Mesodermal cell (in vitro differentiated cells): ENCODE data around the gene PAPPA.

Experiments
- H3K27ac ChIP-seq: 2 replicates; pipeline ENCODE4 v1.7.0; 2013; ENCODE audit warnings: mild to moderate bottlenecking, low read depth, low read length, moderate library complexity; ENCODE audit not compliant: severe bottlenecking
- H3K36me3 ChIP-seq: 2 replicates; pipeline ENCODE4 v1.7.1; 2013; ENCODE audit warnings: mild to moderate bottlenecking, low read length, moderate library complexity; ENCODE audit not compliant: control insufficient read depth, insufficient read depth
- H3K4me1 ChIP-seq: one replicate; pipeline ENCODE4 v1.7.1; 2013; ENCODE audit warnings: mild to moderate bottlenecking, low read length; ENCODE audit not compliant: insufficient read depth, control insufficient read depth, poor library complexity, severe bottlenecking
- H3K4me3 ChIP-seq: 2 replicates; pipeline ENCODE4 v1.7.0; 2013; ENCODE audit warnings: low read length, control low read depth, mild to moderate bottlenecking; ENCODE audit not compliant: insufficient read depth, poor library complexity, severe bottlenecking; ENCODE audit errors: extremely low read depth
- H3K9me3 ChIP-seq: 2 replicates; pipeline ENCODE4 v1.7.1; 2013; ENCODE audit warnings: mild to moderate bottlenecking, low read length, moderate library complexity; ENCODE audit not compliant: control insufficient read depth
- WGBS, 2 experiments: methylation state at CpG; one replicate each; pipeline ENCODE4 v1.1.5; 2013; ENCODE audit warnings: missing lambda C conversion rate in 2 of 2; ENCODE audit not compliant: insufficient coverage in 2 of 2; 5-methylcytosine and 5-hydroxymethylcytosine counted together

PAPPA gene

DNA sequence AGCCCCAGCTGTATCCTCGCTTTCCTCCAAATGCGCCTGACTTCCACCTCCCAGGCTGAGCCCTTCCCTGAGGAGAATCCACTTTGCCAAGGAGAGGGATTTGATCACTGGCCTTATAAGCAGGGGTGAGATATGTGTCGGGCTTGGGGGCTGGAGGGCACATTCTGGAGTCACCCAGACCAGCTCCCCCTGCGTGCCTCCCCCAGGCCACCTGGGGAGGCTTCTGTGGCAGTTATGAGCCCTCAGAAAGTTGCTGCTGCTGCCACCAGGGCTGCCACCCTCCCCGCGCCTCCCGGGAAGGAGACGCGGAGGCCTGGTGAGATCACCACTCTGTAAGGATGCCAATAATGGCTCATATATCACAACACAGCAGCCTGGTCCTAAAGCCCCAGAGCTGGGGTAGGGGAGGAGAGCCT lies 211.5 kb downstream of the PAPPA start:
- peaks cover 90% of the 10 kb centered on the region for H3K36me3 ChIP-seq
- no peaks in the 10 kb centered on the region for H3K4me1 ChIP-seq
- H3K27ac ChIP-seq: no peak overlapping the region
- 89% methylated on average over 4 of the region's 9 CpGs; no CpG with 5 or more reads in 1 of the 2 experiments for WGBS, 2 experiments
- no peak overlapping the region for H3K4me3 ChIP-seq
- no peaks in the 10 kb centered on the region for H3K9me3 ChIP-seq

DNA sequence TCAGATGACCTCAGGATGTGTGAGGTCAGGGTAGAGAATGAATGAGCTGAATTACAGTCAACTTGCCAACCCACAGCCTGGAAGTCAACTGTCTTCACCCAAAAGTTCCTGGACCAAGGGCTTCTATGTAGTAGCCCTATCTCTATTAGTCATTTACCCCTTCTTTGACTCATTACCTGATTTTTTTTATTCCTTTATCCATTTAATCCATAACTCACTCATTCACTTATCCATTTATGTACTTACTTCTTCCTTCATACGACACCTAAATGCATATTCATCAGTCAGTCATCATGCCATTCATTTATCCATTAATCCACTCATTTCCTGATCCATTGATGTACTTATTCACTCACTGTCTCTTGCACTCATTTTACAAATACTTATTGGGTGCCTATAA lies 212.7 kb downstream of the PAPPA start:
- peaks cover 90% of the 10 kb centered on the region for H3K36me3 ChIP-seq
- WGBS, 2 experiments: 96 to 100% methylated on average over 1 of the region's 1 CpG
- no peak overlapping the region for H3K4me3 ChIP-seq
- H3K27ac ChIP-seq: no peak overlapping the region
- H3K4me1 ChIP-seq: no peaks in the 10 kb centered on the region
- H3K9me3 ChIP-seq: no peaks in the 10 kb centered on the region

DNA sequence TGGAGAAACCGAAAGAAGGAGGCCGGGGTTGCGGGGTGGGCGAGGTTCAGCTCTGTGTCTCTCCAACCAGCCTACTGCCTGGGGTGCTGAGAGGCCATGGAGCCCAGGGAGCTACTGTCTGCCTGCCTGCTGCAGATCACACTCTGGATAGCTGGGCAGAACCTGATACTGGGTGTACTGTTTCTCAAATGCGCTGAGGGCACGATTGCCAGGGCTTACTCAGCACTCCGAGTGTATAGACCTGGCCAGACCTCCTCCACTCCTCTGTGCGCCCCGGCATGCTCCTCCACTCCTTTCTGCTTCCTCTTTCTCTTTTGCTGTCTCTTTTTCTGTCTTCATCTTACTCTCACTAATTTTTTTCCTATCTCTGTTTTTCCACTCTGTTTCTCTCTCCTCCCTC lies 215.1 kb downstream of the PAPPA start:
- no peaks in the 10 kb centered on the region for H3K9me3 ChIP-seq
- no peak overlapping the region for H3K27ac ChIP-seq
- H3K4me1 ChIP-seq: no peaks in the 10 kb centered on the region
- peaks cover 80% of the 10 kb centered on the region for H3K36me3 ChIP-seq
- no peak overlapping the region for H3K4me3 ChIP-seq
- 84 to 97% methylated on average over 9 of the region's 9 CpGs for WGBS, 2 experiments

DNA sequence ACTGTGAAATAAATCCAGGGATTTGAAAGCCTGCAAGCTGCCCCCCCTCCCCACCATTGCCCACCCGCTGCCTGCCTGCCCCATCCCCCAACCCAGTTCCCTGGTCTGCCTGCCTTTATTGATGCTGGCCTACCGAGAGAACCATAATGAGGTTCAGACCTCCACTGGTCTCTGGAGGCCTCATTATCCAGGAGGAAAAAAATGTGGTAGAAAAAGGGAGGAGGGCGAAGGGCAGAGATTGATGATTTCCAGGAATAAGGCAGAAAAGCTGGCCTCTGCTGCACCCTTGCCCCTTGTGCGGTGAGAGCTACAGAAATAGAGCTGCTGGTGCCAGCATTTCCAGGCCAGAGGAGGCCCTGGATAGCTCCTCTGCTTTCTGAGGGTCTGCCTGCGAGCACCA lies 216.1 kb downstream of the PAPPA start:
- Histone ChIP-seq H3K9me3 (no peaks in the 10 kb centered on the region), H3K4me3 (no peak overlapping the region), H3K36me3 (peaks cover 80% of the 10 kb centered on the region), H3K27ac (no peak overlapping the region), H3K4me1 (no peaks in the 10 kb centered on the region)
- WGBS, 2 experiments: 78 to 93% methylated on average over 3 to 4 of the region's 5 CpGs

DNA sequence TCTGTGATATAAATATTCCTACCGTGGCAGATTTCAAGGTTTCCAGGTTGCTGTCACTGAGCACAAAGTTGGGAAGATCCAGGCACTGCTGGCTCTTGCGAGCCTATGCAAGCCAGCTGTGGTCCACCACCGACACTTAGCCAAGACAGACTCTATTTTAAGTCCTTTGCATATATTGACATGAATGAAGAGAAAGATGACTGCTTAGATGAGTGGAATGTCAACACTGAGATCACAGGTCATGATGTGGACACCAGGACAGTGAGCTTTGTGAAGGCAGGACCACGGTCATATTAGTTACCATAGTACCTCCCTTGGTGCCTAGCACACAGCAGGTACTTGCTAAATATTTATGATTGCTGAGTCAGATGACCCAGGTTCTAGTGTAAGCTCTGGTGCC lies 217.0 kb downstream of the PAPPA start:
- Histone ChIP-seq H3K27ac (no peak overlapping the region), H3K36me3 (peaks cover 83% of the 10 kb centered on the region), H3K9me3 (no peaks in the 10 kb centered on the region), H3K4me1 (no peaks in the 10 kb centered on the region), H3K4me3 (no peak overlapping the region)
- 94 to 95% methylated on average over 3 to 4 of the region's 4 CpGs for WGBS, 2 experiments

DNA sequence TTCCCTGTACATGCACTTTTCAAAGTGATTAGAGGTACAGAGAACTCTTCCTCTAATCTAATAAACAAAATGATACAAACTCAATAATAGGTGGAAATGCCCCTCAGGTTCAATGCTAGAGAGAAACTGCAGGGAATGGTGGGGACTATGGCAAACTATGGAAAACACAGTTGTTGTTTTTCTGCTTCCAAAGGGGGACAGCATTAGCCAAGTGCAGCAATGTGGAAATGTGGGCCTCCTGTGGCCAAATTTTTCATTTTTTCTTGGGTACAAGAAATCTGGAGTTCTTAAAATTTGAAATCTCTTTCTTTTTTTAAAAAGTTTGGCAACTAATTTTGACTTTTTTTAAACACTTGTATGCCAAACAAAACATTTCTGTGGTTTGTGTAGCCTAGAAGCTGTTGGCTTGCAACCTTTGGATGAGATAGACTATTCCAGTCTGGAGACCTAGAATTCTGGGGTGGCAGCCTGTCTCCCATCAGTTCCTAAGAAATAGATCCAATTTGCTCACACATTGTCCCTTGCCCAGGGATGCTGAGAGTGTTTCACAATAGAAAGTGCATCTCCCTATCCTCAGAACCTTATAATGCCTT lies 218.6 kb downstream of the PAPPA start:
- H3K4me3 ChIP-seq: no peak overlapping the region
- peaks cover 4% of the 10 kb centered on the region for H3K4me1 ChIP-seq
- no peaks in the 10 kb centered on the region for H3K9me3 ChIP-seq
- H3K27ac ChIP-seq: no peak overlapping the region
- peaks cover 72% of the 10 kb centered on the region for H3K36me3 ChIP-seq

DNA sequence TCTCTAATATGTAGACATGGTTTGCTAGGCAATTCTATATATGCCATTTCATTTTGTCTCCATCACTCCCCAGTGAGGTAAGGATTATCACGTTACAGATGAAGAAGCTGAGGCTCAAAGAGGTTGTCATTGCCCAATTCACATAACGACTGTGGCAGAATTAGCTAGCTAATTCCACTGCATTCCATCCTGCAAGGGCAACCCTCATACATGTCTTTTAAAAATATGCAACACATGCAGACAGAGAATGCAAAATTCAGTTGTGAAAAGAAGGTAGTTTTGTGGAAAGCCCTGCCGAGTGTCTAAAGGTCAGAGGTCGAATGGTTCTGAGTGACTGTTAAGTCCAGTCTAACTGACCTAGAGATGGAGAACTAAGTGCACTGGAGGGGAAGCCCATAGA lies 219.2 kb downstream of the PAPPA start:
- WGBS, 2 experiments: 94 to 100% methylated on average over 2 to 4 of the region's 4 CpGs
- Histone ChIP-seq H3K4me3 (no peak overlapping the region), H3K36me3 (peaks cover 71% of the 10 kb centered on the region), H3K27ac (no peak overlapping the region), H3K9me3 (no peaks in the 10 kb centered on the region), H3K4me1 (peaks cover 10% of the 10 kb centered on the region)

DNA sequence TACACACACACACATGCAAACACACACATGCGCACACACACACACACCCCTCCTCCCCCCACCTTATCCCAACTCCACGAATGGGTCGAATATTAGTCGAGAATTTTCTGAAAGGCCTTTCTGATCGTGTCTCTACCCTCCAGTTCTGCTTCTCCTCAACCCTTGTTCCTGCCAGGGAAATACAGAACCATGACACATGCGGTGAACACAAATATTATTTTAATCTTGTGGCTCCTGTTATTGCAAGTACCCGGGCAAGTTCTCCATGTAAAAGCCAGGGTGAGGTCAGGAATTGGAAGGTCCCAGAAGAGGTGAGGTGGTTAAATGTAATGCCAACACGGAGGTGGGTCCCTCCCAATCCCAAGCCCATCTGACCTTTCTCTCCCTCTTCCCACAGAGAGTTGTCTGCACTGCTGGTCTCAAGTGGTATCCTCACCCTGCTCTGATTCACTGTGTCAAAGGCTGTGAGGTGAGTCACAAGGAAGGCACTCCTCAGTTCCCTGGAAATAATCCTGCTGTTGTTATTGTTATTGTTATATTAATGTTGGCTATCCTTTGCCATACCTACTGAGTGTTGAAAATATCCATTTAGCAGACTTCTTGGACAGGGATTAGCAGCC lies 223.7 kb downstream of the PAPPA start:
- H3K27ac ChIP-seq: no peak overlapping the region
- peaks cover 16% of the 10 kb centered on the region for H3K4me1 ChIP-seq
- WGBS, 2 experiments: 77 to 90% methylated on average over 3 to 6 of the region's 8 CpGs
- H3K36me3 ChIP-seq: peaks cover 83% of the 10 kb centered on the region
- H3K4me3 ChIP-seq: no peak overlapping the region
- no peaks in the 10 kb centered on the region for H3K9me3 ChIP-seq

DNA sequence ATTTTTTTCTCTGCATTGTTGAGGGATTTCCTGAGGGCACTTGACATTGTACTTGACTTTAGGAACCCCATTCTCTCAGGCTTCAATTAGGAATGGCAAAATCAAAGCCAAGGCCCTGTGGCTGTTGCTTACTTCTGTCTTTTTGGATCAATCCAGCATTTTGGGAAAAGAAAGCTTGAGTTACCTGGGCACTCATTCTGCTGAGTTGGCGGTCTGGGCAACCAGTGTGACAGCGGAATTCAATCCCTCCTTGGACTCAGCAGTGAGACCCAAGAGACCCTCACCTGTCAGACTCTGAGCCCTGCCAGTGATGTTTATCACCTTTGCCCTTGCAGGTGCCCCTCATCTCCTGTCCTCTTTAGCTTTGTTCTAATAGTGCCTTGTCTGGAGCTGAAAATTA lies 225.3 kb downstream of the PAPPA start:
- Histone ChIP-seq H3K36me3 (peaks cover 82% of the 10 kb centered on the region), H3K9me3 (no peaks in the 10 kb centered on the region), H3K4me3 (no peak overlapping the region), H3K27ac (no peak overlapping the region), H3K4me1 (peaks cover 17% of the 10 kb centered on the region)
- 67 to 100% methylated on average over 2 of the region's 2 CpGs for WGBS, 2 experiments

DNA sequence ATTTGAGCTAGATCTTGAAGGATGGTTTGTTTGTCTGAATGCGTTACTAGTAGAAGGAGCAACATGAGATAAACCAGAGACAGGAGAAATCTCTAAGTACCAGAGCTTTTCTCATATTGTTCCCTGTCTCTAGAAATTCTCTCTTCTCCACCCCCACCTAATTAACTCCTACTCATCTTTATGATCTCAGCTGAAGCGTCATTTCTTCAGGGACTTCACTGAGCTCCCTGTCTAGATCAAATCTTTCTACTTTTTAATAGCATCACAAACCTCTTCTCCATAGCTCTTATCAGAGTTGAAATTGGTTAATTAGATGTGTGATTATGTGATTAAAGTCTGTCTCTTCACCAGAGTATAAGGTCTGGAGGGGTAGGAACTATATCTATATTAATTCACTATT lies 226.2 kb downstream of the PAPPA start:
- H3K4me3 ChIP-seq: no peak overlapping the region
- 100% methylated on average over 1 of the region's 2 CpGs; no CpG with 5 or more reads in 1 of the 2 experiments for WGBS, 2 experiments
- H3K9me3 ChIP-seq: no peaks in the 10 kb centered on the region
- H3K27ac ChIP-seq: no peak overlapping the region
- H3K4me1 ChIP-seq: peaks cover 17% of the 10 kb centered on the region
- peaks cover 77% of the 10 kb centered on the region for H3K36me3 ChIP-seq

DNA sequence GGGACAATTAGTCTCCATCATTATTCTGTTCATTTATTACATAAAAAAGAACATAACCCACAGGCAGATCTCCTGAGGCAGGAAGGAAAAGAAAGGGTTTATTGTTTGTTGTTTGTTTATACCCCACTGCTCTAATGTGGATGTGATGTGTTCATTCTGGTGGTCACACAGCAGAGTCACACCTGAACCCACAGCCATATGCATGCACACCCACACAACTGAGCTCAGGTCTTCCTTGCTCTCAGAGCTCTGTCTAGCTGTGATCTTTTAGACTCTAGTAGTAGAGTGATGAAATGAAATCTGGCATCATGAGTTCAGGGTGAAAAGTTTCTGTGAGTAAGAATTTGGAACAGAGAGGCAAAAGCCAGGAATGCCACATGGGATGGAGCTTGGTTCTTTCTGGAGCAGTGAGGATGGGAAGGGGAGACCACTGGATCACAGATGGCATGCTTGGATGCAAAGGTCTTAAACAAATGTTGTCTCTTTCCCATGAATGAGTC lies 227.0 kb downstream of the PAPPA start:
- Histone ChIP-seq H3K27ac (no peak overlapping the region), H3K9me3 (no peaks in the 10 kb centered on the region), H3K4me3 (no peak overlapping the region), H3K36me3 (peaks cover 76% of the 10 kb centered on the region), H3K4me1 (peaks cover 17% of the 10 kb centered on the region)
